ENCODE measurements around the gene TOGARAM2. TPM values are rescaled to one million over a fixed set of nuclear protein-coding genes. Genes with fewer than 3 reads are reported as not detected.

The TOGARAM2 gene
- total RNA-seq, 1 donor from 2014 or later, result not detected

DNA sequence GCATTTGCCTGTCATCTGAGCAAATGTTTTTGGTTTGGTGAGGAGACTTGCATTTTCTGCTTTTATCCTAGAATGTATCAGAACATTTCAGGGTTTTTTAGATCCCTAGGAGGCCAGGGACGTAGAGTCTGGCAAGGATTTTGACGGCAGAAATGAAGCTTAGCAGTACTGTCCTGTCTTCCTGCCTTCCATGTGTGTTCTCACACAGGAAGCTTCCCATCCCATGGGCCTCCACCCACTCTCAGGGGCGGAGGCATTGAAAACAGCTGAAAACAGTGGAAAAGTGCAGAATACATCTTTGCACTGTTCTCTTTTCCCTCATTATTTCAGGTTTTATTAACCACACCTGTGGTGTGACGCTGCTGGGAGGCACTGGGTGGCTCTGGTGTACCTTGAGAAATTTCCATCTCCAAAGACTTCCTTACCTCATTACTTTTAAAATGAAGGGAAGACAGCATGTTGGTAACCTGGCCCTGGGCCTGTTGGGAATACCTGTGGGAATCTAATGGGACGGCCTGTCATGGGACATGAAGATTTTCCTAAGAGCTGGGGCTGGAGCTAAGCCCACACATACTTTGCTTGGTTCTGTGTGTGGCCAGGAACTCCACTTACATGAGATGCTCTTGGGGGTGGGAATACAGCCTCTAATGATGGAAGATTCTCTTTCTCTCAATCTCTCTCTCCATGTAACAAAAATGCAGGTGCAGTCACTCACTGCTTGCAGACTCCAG lies 72.7 kb downstream of the TOGARAM2 start:
- DNase-seq (ENCODE audit: low read depth), result no peak

DNA sequence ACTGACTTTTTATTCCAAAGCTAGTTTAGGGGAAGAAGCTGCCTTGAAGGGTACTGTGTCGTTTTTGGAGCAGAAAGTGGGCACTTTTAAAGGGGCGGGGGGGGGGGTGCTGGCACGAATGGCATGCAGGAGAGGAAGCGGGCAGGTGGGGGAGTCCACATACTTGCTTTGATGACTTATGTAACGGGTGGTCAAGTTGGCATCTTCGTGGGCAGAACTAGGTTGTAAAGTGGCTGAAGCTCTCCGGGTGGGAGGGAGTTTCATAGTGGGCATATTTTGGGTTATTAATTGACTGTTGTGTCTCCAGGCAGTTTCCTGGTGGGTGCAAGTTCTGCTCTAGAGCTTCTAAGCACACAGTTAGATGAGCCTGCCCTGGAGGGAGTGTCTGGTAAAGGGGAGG lies 73.3 kb downstream of the TOGARAM2 start:
- DNase-seq (ENCODE audit: low read depth), result peak; percentile 29

DNA sequence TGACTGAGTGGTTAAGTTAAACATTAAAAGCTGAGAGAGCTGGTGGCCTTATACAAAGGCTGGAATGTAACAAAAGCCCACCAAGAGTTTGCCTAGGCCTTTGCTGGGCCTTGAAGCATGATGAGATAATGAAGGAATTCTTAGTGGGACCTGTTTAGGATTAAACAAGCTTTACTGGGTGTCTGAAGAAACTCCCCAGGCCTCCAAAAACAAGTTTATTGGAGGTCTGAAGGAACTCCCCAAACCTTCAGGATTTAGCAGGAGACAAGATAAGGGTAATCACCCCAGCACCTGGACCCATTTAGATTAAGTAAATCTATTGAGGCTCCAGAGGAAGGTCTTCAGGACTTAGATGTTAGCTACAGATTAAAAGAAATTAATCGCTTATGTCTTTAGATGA lies 74.5 kb downstream of the TOGARAM2 start:
- no peak for DNase-seq (ENCODE audit: low read depth)

DNA sequence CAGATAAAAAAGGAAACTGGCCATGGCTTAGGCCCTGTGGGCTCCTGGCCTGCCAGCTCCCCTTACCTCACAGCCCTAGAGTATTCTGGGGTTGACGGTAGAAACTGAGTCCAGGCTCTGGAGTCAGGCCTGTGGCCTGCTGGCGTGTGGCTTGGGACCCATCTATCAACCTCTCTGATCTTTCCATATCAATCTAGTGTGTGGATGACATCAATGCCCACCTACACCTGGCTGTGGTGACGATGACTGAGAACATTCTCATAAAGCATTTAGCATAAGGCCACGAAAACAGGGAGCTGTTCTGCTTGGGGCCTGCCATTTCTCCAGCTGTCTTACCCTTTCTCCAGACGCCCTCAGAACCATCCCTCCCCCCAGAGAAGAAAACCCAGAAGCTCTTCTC lies 75.4 kb downstream of the TOGARAM2 start:
- no peak for DNase-seq (ENCODE audit: low read depth)

DNA sequence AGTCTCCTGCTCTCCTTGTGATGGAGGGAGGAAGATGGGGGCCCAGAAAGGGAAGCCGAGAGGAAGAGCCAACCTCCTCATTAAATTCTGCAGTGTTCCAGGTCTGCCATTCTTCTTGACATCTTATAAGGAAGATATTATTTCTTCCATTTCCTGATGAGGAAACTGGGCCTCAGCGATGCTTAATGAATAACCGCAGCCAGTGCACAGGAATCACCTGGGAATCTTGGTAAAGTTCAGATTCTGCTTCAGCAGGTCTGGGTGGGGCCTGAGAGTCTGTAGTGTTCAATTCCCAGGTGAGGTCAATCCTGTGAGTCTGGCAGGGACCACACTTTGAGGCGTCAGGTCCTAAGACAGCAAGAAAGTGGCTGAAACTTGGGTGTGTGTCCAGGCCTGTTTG lies 75.9 kb downstream of the TOGARAM2 start:
- no peak for DNase-seq (ENCODE audit: low read depth)

DNA sequence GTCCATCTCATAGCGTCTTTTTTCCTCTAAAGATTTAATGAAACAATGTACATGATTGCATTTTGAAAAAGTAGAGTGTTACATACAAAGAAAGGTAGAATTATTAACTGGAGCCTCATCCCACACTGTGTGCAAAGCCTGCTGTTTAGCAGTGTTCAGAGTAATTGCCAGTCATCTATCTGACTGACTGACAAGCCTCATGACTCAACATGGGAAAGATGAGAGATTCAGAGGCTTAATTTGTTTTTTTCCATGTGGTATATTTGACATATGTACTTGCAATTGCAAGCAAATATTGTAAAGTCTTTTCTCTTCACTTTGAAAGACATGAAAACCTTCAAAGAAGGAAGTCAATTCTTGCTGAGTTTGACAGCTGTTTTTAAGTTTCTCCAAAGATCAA lies 78.5 kb downstream of the TOGARAM2 start:
- DNase-seq (ENCODE audit: low read depth), result no peak

DNA sequence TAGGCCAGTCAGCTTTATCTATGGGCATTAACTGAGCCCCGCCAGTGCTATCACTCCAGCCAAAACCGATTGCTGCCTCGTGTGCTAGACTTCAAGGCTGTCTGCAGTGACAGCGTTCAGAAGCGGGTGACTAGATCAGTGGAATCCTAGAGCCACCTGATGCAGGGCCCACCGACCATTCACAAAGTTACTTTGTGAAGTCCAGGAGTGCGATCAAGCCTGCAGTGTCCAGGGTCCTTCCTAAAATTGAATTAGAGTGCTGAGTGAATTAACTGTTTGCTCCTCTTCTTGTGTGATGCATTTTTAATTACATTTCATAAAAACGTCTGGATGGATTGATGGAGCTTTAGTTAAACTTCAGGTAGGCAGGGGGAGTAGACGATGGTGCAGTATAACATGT lies 79.3 kb downstream of the TOGARAM2 start:
- DNase-seq (ENCODE audit: low read depth), result no peak

DNA sequence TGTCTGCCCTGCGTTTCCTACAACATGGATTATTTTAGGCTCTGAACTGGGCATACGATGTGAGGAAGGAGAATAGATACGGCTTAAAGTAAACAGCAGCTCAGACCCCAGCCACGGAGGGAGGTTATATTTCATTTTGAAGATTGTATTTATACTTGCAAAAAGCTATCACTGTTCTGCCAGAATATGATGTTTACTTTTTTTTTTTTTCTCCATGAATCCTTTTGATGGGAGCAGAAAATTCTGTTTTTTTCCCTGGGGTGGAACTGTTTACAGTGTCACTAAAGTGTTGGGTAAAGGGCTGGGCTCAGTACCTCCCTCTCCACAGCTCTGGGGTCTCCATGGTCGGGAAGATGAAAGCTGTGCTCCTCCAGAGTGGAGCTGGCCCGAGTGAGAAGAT lies 80.1 kb downstream of the TOGARAM2 start:
- DNase-seq (ENCODE audit: low read depth), result no peak

DNA sequence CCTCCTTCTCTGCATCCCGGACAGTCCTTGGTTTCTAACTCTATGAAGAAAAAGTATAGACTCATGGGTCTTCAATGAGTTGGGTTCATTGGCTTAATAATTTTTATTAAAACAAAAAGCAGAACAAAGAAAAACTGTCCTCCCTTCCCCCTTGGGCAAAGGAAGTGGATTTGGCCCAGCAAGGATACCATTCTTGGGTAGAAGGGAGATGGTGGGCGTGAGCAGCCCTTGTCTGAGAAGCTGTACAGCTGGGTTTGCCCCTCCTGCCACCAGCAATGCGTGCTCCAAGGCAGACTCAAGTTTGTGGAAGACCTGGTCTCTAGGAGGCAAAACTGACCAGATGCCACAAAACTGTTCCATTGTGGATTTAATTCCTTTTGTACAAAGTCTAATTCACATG lies 80.5 kb downstream of the TOGARAM2 start:
- DNase-seq (ENCODE audit: low read depth), result no peak

DNA sequence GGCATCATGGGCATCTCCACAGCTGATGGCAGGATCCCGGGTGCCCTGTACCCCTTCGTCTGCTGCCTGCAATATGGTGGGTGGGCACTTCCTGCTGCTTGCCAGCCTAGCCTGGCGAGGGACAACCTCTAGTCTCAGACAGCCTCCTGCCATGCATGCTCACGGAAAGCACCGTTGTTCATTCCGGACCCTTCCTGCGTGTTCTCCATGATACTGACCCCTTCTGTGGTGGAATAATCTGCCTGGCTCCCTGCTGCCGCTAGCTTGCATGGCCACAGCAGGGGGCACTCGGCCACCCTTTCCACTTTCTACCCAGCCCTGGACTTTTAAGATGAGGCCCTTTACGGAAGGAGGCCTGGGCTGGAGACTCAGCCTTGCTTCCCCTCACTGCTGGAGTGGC lies 81.3 kb downstream of the TOGARAM2 start:
- no peak for DNase-seq (ENCODE audit: low read depth)

DNA sequence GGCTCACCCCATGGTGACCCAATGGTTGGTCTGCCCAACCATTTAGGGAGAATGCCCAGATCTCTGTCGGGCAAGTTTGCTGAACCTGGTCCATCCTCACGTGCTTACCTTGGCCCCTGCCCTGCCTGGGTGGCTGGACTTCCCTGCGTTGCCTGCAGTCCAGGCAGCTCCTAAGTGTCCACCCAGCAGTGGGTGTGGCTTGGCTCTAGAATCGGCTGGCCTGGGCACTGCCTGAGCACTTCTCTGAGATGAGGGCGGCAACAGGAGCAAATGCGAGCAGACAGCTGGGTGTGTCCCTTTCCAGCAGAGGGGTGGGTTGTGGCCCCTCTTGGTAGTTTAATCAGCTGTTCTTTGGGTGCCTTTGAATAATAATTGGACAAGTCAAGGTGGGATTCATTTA lies 82.0 kb downstream of the TOGARAM2 start:
- DNase-seq (ENCODE audit: low read depth), result no peak

DNA sequence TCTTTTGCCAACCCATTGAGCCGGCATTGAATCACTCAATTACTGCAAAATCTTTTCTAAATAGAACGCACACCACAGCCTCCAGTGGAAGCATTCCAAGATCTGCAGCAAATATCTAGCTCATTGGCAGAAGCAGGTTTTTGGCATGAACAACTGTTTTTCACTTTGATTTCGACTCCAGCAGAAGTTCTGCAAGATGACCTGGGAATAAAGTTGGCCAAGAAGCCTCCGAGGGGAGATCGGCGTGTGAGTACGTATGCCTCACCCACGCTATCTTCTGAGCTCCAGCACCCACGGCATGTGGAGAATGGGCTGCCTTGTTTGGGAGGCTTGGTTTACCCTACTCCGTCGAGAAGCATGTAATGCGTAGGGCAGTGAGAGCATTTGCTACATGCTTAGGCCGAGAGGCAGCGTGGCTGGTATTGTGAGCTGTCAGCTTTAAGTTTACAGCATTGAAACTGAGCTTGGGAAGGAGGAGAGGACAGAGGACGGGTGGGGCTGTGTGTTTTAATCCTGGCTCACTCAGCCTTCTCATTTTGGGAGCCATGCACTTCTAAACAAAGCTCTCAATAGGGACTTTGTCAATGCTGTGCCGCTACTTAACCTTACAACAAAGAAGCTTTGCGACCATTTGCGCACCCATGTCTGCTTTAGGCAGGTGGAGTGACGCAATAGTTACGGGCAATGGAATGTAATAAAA lies 82.7 kb downstream of the TOGARAM2 start:
- no peak for DNase-seq (ENCODE audit: low read depth)

DNA sequence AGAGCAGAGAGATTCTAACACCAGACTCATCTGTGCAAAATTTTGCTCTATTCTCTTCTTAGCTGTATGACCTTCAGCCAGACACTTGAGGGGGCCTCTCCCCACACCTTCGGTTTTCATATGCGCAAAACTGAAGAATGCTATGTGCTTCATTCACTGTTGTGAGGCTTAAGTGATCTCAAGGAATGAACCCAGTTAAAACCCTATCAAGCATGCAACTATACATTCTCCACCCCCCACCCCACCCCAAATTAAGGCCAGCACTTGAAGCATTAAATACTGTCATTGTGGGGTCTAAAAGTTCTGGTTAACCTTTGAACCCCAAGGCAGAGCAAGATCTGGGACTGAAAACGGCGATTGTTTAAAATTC lies 83.2 kb downstream of the TOGARAM2 start:
- DNase-seq (ENCODE audit: low read depth), result no peak

DNA sequence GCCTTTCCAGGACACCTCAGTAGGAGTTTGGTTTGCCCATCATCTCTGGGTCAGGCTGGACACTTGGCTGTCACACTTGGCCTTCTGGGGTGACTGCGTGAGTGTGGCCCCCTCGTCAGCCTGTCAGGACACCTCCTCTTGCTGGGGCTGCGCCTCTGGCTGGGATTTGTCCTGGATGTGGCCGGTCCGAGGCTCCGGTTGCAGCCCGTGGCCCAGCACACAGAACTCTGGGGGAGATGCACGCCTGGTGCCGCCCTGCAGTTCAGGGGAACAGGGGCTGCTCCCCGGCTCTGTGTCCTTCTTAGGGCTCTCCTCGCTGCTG lies 83.6 kb downstream of the TOGARAM2 start:
- DNase-seq (ENCODE audit: low read depth), result no peak

DNA sequence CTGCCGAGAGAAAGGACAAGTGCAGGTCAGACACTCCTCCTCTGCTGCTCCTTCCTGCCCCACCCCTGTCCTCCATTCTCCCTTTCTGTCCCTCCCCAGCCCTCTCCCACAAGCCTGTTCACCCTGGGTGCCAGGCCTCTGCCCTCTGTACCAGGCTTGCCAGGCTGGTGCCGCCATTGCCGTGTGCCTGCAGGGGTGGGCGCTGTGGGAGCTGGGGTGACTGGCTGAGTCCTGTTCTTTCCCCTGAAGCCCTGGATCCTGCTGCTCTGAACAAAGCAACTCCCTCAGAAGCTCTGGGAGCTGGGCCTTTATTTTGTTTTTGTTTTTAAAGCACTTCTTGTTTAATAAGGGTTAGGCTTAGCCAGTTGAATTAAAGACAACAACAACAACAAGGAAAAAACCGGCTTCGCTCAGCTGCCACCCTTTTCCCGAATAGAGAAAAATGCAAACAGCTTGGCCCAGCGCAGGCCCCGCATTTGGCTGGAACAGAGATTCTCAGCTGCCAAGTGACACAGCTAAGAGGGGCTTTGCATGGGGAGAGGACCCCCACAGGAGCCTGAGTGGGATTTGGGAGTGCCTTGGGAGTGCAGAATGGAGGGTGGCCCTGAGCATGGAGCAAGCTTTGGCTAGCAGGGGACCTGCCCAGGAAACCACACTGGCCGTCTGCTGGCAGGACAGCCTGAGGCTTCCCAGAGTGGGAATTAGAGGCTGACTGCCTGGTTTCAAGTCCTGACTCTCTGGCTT lies 84.1 kb downstream of the TOGARAM2 start:
- no peak for DNase-seq (ENCODE audit: low read depth)

DNA sequence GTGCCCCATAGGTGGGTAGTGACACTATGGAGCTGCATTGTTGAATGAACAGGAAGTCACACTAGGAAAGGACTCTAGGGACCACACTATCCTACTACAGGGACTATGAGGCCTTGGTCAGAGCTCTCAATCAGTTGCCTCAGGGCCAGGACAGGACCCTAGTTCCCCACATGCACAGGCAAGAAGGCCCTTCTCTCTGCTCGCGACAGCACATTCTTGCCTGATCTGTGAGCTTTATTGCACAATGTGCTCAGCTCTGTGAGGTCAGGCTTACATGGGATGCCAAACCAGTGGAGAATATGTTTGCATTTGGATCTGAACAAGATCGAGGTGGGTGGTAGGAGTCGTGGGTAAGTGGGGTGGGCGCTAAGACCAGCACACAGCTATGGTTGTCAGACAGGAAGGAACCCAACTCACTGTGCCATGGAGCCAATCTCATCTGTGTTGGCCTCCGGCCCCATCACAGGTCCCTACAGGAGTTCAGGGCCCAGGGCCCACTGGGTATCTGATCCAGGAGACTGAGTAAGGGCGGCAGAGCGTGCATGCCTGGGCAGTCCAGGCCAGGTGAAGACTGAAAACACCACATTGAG lies 85.3 kb downstream of the TOGARAM2 start:
- no peak for DNase-seq (ENCODE audit: low read depth)

DNA sequence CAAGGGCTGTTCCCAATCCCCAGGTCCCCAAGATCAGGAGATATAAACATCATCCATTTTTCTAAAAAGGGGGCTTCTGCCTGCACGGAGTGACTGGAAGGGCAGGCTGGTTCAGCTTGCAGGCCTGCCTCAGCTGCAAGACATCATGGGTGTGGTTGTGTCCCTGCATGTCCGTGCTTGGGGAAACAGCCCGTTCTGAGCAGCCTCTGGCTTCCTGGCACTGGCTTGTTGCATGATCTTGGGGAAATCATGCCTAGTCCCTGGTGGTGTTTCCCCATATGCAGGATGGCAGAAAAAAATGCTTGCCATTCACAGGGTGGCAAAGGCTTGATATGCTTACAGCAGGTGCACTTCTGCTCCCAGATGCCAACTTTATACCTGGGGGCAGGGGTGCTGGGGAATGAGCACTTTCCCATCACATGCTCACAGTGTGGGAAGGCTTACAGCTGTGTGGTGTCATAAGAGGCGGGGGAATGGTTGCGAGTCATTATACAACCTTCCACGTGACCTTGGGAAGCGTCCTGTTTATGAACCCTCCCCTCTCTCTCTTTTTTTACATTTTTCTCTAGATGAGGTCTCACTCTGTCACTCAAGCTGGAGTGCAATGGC lies 86.0 kb downstream of the TOGARAM2 start:
- DNase-seq (ENCODE audit: low read depth), result no peak

DNA sequence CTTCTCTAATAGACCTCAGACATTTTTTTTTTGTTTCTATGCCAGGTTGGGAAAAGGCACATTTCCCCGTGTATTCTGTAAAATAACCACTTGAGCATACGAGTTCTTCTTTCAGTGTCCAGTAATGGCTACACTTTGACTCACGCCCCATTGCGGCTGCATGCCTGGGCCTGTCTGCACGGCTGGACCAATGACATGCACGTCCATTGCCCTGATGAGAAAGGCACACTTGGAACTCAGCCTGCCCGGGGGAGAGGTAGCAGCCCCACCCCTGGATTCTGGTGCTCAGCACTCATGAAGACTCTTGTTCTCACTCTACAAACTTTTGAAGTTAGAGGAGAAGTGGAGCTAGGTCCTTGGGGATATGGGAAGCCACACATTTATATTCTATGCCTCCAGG lies 87.4 kb downstream of the TOGARAM2 start:
- no peak for DNase-seq (ENCODE audit: low read depth)

DNA sequence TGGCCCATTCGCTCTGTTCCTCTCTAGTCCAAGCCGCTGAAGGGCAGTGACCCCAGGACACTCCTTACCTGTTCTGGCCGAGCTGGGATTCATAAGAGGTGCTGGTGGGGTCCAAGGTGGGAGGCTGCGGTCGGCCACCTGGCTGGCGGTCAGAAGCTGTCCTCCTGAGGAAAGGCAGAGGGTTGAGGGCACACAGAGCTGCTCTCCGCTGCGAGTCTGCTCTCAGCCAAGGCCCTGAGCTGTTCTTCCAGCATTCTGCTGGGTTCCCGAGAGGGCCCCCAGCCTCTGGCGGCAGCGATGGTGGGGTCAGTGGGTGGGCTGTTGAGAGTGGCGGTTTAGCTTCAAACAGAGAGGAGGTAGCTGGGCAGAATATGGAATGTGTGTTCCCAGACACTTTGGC lies 89.4 kb downstream of the TOGARAM2 start:
- no peak for DNase-seq (ENCODE audit: low read depth)

DNA sequence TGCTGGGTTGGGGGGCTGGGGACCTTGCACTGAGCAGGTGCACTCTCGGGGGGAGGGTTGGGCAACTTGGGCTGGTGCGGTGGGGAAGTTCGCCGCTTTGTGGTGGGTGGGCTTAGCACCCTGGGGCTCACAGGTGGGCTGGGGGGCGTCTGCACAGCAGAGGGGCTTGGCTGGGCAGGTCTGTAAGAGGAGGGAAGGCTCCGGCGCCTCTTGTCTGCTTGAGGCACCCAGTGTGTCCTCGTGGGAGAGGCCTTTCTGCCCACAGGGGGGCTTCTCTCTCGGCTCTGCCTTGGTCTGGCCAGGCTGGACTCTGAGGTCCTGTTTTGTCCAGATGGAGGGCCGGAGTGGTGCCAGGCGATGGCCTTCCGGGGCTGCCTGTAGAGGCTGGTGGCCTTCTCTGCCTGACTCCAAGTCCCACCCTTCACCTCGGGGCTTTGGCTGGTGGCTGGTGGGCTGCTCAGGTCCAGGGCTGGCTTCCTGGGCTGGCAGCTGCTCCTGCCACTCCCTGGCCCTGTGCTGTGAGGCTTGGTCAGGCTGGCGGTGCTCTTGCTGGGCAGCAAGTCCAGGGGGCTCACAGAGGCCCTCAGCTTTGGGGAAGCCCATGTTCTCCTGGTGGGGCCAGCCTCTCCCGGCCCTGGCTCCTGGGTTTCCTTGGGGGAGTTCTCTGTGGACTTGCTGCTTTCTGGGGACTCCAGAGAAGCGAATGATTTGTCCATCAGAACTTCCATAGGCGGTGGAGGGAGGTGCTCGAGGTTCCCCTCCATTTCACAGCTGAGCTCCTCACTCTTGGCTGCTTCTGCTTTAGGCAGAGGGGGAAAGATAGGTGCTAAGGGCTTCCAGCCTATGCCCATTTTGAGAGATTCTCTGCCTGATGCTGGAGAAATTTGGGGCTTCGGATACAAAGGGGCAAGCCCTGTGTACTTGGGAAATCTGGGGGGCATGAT lies 90.2 kb downstream of the TOGARAM2 start:
- DNase-seq (ENCODE audit: low read depth), result no peak

DNA sequence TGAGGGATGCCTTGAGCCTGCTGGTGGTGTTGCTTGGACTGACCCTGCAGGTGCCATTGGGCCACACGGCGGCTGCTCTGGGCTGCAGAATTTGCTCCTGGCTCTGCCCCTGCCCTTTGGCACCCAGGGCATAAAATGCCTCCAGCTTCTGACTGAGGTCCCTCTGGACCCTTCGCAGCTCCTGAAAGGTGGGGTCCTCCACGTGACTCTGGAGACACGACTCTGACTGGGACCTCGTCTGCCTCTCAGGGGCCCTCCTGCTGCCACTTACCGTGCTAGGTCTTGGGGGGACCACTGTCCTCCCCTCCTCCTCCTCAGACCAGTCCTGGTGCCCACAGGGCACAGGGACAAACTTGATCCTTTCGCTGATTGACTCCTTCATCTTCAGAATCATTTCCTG lies 91.2 kb downstream of the TOGARAM2 start:
- DNase-seq (ENCODE audit: low read depth), result no peak
